ENCODE results near the gene ZWILCH.

ZWILCH gene

DNA sequence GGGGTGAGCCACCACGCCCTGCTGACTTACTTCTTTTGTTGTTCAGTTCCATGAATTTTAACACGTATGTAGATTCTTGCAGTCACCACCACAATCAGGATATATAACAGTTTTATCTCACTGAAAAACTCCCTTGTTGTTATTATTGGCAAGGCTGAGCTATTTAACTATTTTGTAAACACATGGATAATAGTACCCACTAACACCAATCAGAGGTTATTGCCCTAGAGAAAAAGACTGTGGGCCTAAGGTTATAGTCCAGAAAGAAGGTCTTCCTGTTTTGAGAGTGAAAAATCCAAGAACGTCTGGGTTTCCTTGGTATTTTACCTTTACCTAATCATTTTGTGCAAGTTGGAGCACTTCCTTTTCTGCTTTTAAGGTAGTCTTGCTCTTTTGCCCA is 9.5 kb downstream of the ZWILCH start:
- no peak overlapping the region for H2AFZ ChIP-seq (ENCODE audit: low read depth)
- no peak overlapping the region for H3K4me3 ChIP-seq (IDR thresholded peaks at IDR 0.05; ENCODE audit: insufficient read depth, low read depth, low read length)
- no peak overlapping the region for H3K27ac ChIP-seq
- no peaks in the 10 kb centered on the region for H3K36me3 ChIP-seq (ENCODE audit: insufficient read depth)
- no peaks in the 10 kb centered on the region for H4K20me1 ChIP-seq (ENCODE audit: insufficient read depth)
- no peak overlapping the region for H3K4me2 ChIP-seq
- TF ChIP-seq, protein P1, sequence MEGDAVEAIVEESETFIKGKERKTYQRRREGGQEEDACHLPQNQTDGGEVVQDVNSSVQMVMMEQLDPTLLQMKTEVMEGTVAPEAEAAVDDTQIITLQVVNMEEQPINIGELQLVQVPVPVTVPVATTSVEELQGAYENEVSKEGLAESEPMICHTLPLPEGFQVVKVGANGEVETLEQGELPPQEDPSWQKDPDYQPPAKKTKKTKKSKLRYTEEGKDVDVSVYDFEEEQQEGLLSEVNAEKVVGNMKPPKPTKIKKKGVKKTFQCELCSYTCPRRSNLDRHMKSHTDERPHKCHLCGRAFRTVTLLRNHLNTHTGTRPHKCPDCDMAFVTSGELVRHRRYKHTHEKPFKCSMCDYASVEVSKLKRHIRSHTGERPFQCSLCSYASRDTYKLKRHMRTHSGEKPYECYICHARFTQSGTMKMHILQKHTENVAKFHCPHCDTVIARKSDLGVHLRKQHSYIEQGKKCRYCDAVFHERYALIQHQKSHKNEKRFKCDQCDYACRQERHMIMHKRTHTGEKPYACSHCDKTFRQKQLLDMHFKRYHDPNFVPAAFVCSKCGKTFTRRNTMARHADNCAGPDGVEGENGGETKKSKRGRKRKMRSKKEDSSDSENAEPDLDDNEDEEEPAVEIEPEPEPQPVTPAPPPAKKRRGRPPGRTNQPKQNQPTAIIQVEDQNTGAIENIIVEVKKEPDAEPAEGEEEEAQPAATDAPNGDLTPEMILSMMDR (conservative IDR thresholded peaks at IDR 0.05; ENCODE audit: low read depth, low read length) = no peak
- no peak overlapping the region for H3K9ac ChIP-seq
- H3K4me1 ChIP-seq (ENCODE audit: low read depth, poor library complexity, severe bottlenecking) = peaks cover 7% of the 10 kb centered on the region
- H3K27me3 ChIP-seq (ENCODE audit: insufficient read depth, low read depth) = no peaks in the 10 kb centered on the region
- H3K79me2 ChIP-seq (ENCODE audit: insufficient read depth, low read depth) = no peaks in the 10 kb centered on the region

DNA sequence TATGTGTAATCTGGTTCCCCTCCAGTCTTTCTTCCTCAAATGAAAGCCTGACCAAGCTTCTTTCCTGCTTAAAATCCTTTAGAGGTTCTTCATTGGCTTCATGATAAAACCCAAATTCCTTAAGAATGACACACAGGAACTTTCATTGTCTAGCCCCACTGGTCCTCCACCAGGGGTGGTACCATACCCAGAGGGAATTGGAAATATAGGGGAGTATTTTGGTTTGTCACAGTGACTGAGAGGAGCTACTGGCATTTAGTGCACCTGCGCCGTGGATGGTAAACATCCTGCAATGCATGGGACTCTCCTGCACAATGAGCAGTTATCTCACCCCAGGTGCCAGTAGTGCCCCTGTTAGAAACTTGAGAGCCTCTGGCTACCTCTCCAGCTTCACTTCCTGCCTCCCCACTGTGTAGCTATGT is 10.8 kb downstream of the ZWILCH start:
- TF ChIP-seq, protein P1 (conservative IDR thresholded peaks at IDR 0.05; ENCODE audit: low read depth, low read length) = no peak
- no peak overlapping the region for H2AFZ ChIP-seq (ENCODE audit: low read depth)
- no peak overlapping the region for H3K27ac ChIP-seq
- H3K36me3 ChIP-seq (ENCODE audit: insufficient read depth) = no peaks in the 10 kb centered on the region
- no peak overlapping the region for H3K4me2 ChIP-seq
- peaks cover 7% of the 10 kb centered on the region for H3K4me1 ChIP-seq (ENCODE audit: low read depth, poor library complexity, severe bottlenecking)
- H3K79me2 ChIP-seq (ENCODE audit: insufficient read depth, low read depth) = no peaks in the 10 kb centered on the region
- H3K27me3 ChIP-seq (ENCODE audit: insufficient read depth, low read depth) = no peaks in the 10 kb centered on the region
- H4K20me1 ChIP-seq (ENCODE audit: insufficient read depth) = no peaks in the 10 kb centered on the region
- H3K4me3 ChIP-seq (IDR thresholded peaks at IDR 0.05; ENCODE audit: insufficient read depth, low read depth, low read length) = no peak overlapping the region
- no peak overlapping the region for H3K9ac ChIP-seq

DNA sequence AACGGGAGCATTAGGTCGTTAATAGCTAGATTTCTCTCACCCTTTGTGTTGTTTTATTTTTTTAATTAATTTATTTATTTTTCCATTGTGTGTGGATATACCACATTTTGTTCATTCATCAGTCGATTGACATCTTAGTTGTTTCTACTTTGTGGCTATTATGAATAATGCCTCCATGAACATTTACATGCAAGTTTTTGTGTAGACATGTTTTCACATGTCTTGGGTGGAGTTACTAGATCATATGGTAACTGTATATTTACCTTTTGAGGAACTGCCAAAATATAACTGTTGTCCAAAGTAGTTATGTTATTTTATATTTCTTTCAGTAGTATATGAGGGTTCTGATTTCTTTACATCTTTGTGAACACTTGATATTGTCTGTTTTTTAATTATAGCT is 18.8 kb downstream of the ZWILCH start:
- Histone ChIP-seq H2AFZ (ENCODE audit: low read depth) (no peak overlapping the region), H3K36me3 (ENCODE audit: insufficient read depth) (no peaks in the 10 kb centered on the region)

DNA sequence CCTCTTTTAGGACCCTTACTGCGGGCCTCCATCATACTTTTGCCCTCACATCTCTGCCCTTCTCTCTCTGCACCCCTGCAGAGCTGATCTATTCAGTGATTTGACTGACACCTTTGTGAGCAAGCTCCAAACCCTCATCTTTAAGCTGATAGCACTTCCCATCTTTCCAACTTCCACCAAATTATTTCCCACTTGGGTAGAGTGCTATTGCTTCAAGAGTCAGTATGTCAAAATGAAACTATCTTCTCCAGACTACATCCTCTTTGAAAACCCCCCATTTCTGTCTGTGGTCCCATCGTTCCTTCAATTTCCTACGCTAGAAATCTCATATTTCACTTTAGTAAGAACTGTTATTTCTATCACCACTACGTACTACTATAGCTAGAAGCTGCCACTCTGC is 19.7 kb downstream of the ZWILCH start:
- H3K4me1 ChIP-seq (ENCODE audit: low read depth, poor library complexity, severe bottlenecking) = no peaks in the 10 kb centered on the region
- no peak overlapping the region for H3K9ac ChIP-seq
- H2AFZ ChIP-seq (ENCODE audit: low read depth) = no peak overlapping the region
- no peaks in the 10 kb centered on the region for H4K20me1 ChIP-seq (ENCODE audit: insufficient read depth)
- no peak overlapping the region for H3K4me3 ChIP-seq (IDR thresholded peaks at IDR 0.05; ENCODE audit: insufficient read depth, low read depth, low read length)
- H3K27ac ChIP-seq = no peak overlapping the region
- TF ChIP-seq, protein P1 (conservative IDR thresholded peaks at IDR 0.05; ENCODE audit: low read depth, low read length) = no peak
- H3K27me3 ChIP-seq (ENCODE audit: insufficient read depth, low read depth) = no peaks in the 10 kb centered on the region
- no peaks in the 10 kb centered on the region for H3K79me2 ChIP-seq (ENCODE audit: insufficient read depth, low read depth)
- H3K4me2 ChIP-seq = no peak overlapping the region
- no peaks in the 10 kb centered on the region for H3K36me3 ChIP-seq (ENCODE audit: insufficient read depth)

More for the DNA sequence above, 18.8 kb downstream of the ZWILCH start:
- H3K27ac ChIP-seq = no peak overlapping the region
- H3K4me3 ChIP-seq (IDR thresholded peaks at IDR 0.05; ENCODE audit: insufficient read depth, low read depth, low read length) = no peak overlapping the region
- H3K79me2 ChIP-seq (ENCODE audit: insufficient read depth, low read depth) = no peaks in the 10 kb centered on the region
- no peaks in the 10 kb centered on the region for H3K27me3 ChIP-seq (ENCODE audit: insufficient read depth, low read depth)
- H3K9ac ChIP-seq = no peak overlapping the region
- H4K20me1 ChIP-seq (ENCODE audit: insufficient read depth) = no peaks in the 10 kb centered on the region
- no peak overlapping the region for H3K4me2 ChIP-seq
- TF ChIP-seq, protein P1 (conservative IDR thresholded peaks at IDR 0.05; ENCODE audit: low read depth, low read length) = no peak
- no peaks in the 10 kb centered on the region for H3K4me1 ChIP-seq (ENCODE audit: low read depth, poor library complexity, severe bottlenecking)
